ENCODE measurements around the gene TRAF4.
"Not testable (repeated sequence)": the region's sequence is repeated elsewhere in the genome, so short reads cannot be mapped to it uniquely, and the experiment has no call there.

TRAF4 gene

GRCh38 chr17:28794846-28795441, 51.1 kb downstream of the TRAF4 start:
- DNase-seq, result not testable (repeated sequence)

- DNase-seq, result no peak
These were observed 52.3 kb downstream of the TRAF4 start for GRCh38 chr17:28796062-28796461.

Measured in stimulated activated CD4-positive, alpha-beta T cell treated with anti-CD3 and anti-CD28 coated beads, Interleukin-4, amount 100 ng/mL, for 24 hours (primary cell).